Suprapubic skin (tissue), 3 donors: ENCODE data around the gene SULT2B1.

ENCODE experiments used
- CTCF ChIP-seq, 2 donors: fragments of 200-600 bp in 1 of 2; fragments of 450-650 bp in 1 of 2; sonication (generic) in 1 of 2; IDR thresholded peaks; one replicate each; pipeline ENCODE4 v1.5.1; 2016 to 2019; ENCODE audit warnings: antibody characterized with exemption in 2 of 2, mild to moderate bottlenecking in 1 of 2, moderate library complexity in 1 of 2
- EP300 ChIP-seq: sonication (generic); formaldehyde crosslinking; IDR thresholded peaks from one replicate; pipeline ENCODE4 v1.6.1; 2017; ENCODE audit warnings: antibody characterized with exemption
- POLR2A ChIP-seq, 2 donors: fragments of 450-650 bp; IDR thresholded peaks; one replicate each; pipeline ENCODE4 v1.6.1; 2017; ENCODE audit warnings: antibody characterized with exemption in 2 of 2, mild to moderate bottlenecking in 2 of 2, moderate library complexity in 2 of 2

GRCh38 chr19:48615231-48616040 lies 63.5 kb downstream of the SULT2B1 start:
- TF ChIP-seq CTCF (IDR thresholded peaks at IDR 0.05) (no peak), EP300 (no peak), POLR2A (IDR thresholded peaks at IDR 0.05) (no peak)
